Glutamatergic neuron (in vitro differentiated cells): ENCODE measurements around the gene GOLGA7B. TPM values are rescaled to one million over a fixed set of nuclear protein-coding genes. Genes with fewer than 3 reads are reported as not detected.

Source experiments
- DNase-seq: peaks from one replicate; pipeline ENCODE4 v3.0.0; 2022
- H3K27ac Mint-ChIP-seq: one replicate; pipeline ENCODE4 v1.8.0; 2020; ENCODE audit warnings: mild to moderate bottlenecking, mixed read lengths, inconsistent platforms; ENCODE audit not compliant: unreplicated experiment
- H3K27me3 Mint-ChIP-seq: one replicate; pipeline ENCODE4 v1.8.0; 2020; ENCODE audit warnings: mild to moderate bottlenecking, moderate library complexity, mixed read lengths, inconsistent platforms; ENCODE audit not compliant: unreplicated experiment
- H3K36me3 Mint-ChIP-seq: one replicate; pipeline ENCODE4 v1.8.0; 2020; ENCODE audit warnings: mild to moderate bottlenecking, mixed read lengths, inconsistent platforms; ENCODE audit not compliant: unreplicated experiment
- H3K4me1 Mint-ChIP-seq: one replicate; pipeline ENCODE4 v1.8.0; 2020; ENCODE audit warnings: mild to moderate bottlenecking, low read depth, mixed read lengths, inconsistent platforms; ENCODE audit not compliant: unreplicated experiment
- H3K4me3 Mint-ChIP-seq: one replicate; pipeline ENCODE4 v1.8.0; 2020; ENCODE audit warnings: mild to moderate bottlenecking, mixed read lengths, inconsistent platforms; ENCODE audit not compliant: unreplicated experiment
- H3K9me3 Mint-ChIP-seq: one replicate; pipeline ENCODE4 v1.8.0; 2020; ENCODE audit warnings: mild to moderate bottlenecking, moderate library complexity, mixed read lengths, inconsistent platforms; ENCODE audit not compliant: unreplicated experiment
- total RNA-seq: library from RNA; stranded (reverse); fragmentation: NEBNext Ultra II Directional; extraction: Animal tissue kit (Norgen Biotek cat#: 25700); gene quantifications from one replicate; pipeline ENCODE4 v1.2.1, GENCODE V29; 2021; ENCODE audit not compliant: unreplicated experiment
- TF ChIP-seq, protein P1 (sequence below): fragments of 200-600 bp; sonication (generic); IDR thresholded peaks from one replicate; pipeline ENCODE4 v1.5.0; 2021; ENCODE audit not compliant: partially characterized antibody, unreplicated experiment

The GOLGA7B gene
- total RNA-seq, 1 donor from 2014 or later: 21.5 TPM

- TF ChIP-seq, protein P1, sequence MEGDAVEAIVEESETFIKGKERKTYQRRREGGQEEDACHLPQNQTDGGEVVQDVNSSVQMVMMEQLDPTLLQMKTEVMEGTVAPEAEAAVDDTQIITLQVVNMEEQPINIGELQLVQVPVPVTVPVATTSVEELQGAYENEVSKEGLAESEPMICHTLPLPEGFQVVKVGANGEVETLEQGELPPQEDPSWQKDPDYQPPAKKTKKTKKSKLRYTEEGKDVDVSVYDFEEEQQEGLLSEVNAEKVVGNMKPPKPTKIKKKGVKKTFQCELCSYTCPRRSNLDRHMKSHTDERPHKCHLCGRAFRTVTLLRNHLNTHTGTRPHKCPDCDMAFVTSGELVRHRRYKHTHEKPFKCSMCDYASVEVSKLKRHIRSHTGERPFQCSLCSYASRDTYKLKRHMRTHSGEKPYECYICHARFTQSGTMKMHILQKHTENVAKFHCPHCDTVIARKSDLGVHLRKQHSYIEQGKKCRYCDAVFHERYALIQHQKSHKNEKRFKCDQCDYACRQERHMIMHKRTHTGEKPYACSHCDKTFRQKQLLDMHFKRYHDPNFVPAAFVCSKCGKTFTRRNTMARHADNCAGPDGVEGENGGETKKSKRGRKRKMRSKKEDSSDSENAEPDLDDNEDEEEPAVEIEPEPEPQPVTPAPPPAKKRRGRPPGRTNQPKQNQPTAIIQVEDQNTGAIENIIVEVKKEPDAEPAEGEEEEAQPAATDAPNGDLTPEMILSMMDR: no peak
- H3K9me3 Mint-ChIP-seq: no peaks in the 10 kb centered on the region
Observed at GRCh38 chr10:97887399-97887798, 37.8 kb downstream of the GOLGA7B start.

GRCh38 chr10:97888134-97888533 is 38.5 kb downstream of the GOLGA7B start:
- H3K36me3 Mint-ChIP-seq: no peaks in the 10 kb centered on the region
- H3K4me3 Mint-ChIP-seq: no peak overlapping the region
- peaks cover 6% of the 10 kb centered on the region for H3K27me3 Mint-ChIP-seq
- TF ChIP-seq, protein P1: no peak
- peaks cover 4% of the 10 kb centered on the region for H3K4me1 Mint-ChIP-seq
- no peak for DNase-seq
- no peak overlapping the region for H3K27ac Mint-ChIP-seq
- H3K9me3 Mint-ChIP-seq: no peaks in the 10 kb centered on the region

More at GRCh38 chr10:97887399-97887798, 37.8 kb downstream of the GOLGA7B start:
- no peaks in the 10 kb centered on the region for H3K36me3 Mint-ChIP-seq
- H3K27ac Mint-ChIP-seq: no peak overlapping the region
- DNase-seq: no peak
- peaks cover 6% of the 10 kb centered on the region for H3K27me3 Mint-ChIP-seq
- H3K4me1 Mint-ChIP-seq: peaks cover 4% of the 10 kb centered on the region
- no peak overlapping the region for H3K4me3 Mint-ChIP-seq

DNA sequence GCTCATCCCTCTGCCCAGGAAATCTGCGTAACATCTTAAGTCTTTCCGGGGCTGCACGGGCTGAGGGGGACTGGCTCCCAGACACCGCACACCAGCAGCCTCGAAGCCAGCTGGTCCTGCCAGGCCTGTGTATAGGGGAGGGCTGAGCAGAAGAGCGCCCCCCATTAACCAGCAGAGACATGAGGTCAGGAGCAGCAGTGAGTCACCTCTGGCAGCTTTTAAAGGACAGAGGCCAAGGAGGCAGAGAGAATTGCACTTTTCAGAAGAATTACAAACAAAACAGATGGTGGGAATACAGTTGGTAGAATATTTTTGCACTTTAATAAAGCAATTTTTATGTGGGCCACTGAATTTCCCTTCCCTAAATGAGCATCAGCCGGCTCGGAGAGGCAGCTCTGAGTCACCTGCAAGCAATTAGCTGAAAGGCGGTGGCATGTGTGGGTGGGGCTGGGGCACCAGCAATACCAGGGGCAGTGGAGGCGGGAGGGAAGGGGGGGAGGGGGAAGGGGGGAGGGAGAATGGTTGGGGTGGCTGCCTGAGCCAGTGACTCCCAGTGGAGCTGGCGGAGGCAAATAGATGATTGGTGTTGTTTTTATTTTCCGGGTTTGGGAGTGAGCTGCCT is 39.1 kb downstream of the GOLGA7B start:
- no peak for DNase-seq

GRCh38 chr10:97889461-97890265 is 40.0 kb downstream of the GOLGA7B start:
- Mint-ChIP-seq H3K4me3 (no peak overlapping the region), H3K27me3 (peaks cover 6% of the 10 kb centered on the region), H3K27ac (no peak overlapping the region), H3K4me1 (peaks cover 4% of the 10 kb centered on the region), H3K36me3 (no peaks in the 10 kb centered on the region), H3K9me3 (no peaks in the 10 kb centered on the region)
- no peak for DNase-seq
- TF ChIP-seq, protein P1: no peak

More for the DNA sequence above, 39.1 kb downstream of the GOLGA7B start:
- Mint-ChIP-seq H3K27me3 (peaks cover 6% of the 10 kb centered on the region), H3K4me3 (no peak overlapping the region), H3K9me3 (no peaks in the 10 kb centered on the region), H3K27ac (no peak overlapping the region), H3K36me3 (no peaks in the 10 kb centered on the region), H3K4me1 (peaks cover 4% of the 10 kb centered on the region)
- TF ChIP-seq, protein P1: no peak

GRCh38 chr10:97891497-97892167 is 42.0 kb downstream of the GOLGA7B start:
- peaks cover 8% of the 10 kb centered on the region for H3K27me3 Mint-ChIP-seq
- H3K36me3 Mint-ChIP-seq: no peaks in the 10 kb centered on the region

More at GRCh38 chr10:97891497-97892167, 42.0 kb downstream of the GOLGA7B start:
- Mint-ChIP-seq H3K27ac (no peak overlapping the region), H3K4me1 (peaks cover 6% of the 10 kb centered on the region), H3K4me3 (no peak overlapping the region), H3K9me3 (peaks cover 1% of the 10 kb centered on the region)
- TF ChIP-seq, protein P1: no peak
- no peak for DNase-seq
